T-helper 1 cell treated with Interleukin-12 subunit alpha and Interleukin-12 subunit beta and Interleukin-4 antibody, amounts not matched to agents 30 μg/mL and 1 μg/mL, for 36 hours (primary cell): ENCODE results near the gene BAHD1.

ENCODE experiments used
- H3K27ac Mint-ChIP-seq: one replicate; pipeline ENCODE4 v1.8.0; 2021; ENCODE audit warnings: mild to moderate bottlenecking, mixed read lengths
- H3K27me3 Mint-ChIP-seq: one replicate; pipeline ENCODE4 v1.8.0; 2021; ENCODE audit warnings: low read depth, mixed read lengths
- H3K36me3 Mint-ChIP-seq: one replicate; pipeline ENCODE4 v1.8.0; 2021; ENCODE audit warnings: low read depth, mixed read lengths
- H3K4me1 Mint-ChIP-seq: one replicate; pipeline ENCODE4 v1.8.0; 2021; ENCODE audit warnings: low read depth, mixed read lengths
- H3K4me3 Mint-ChIP-seq: one replicate; pipeline ENCODE4 v1.8.0; 2021; ENCODE audit warnings: mild to moderate bottlenecking, moderate library complexity, mixed read lengths
- H3K9me3 Mint-ChIP-seq: one replicate; pipeline ENCODE4 v1.8.0; 2021; ENCODE audit warnings: mixed read lengths

Gene BAHD1

DNA sequence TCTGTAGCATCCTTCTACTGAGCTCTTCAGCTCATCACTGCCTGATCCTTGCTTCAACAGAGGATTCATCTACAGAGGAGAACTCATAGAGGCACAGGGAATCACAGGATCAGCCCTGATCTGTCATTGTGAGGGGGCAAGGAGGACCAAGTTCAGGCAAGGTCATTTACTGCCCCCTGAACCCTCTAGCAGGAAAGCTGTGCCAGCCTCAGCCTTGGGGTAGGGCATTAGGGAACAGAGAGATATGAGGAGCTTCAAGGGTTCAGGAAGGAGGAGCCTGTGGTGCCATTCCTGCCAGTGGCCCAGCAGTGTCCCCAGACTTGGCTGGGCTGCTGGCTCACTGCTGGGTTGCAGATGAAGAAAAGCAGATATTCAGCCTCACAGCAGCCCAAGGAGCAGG, 38.3 kb downstream of the BAHD1 start:
- Mint-ChIP-seq H3K27ac (no peak overlapping the region), H3K27me3 (peaks cover 57% of the 10 kb centered on the region), H3K36me3 (no peaks in the 10 kb centered on the region), H3K4me3 (no peak overlapping the region), H3K4me1 (no peaks in the 10 kb centered on the region), H3K9me3 (no peaks in the 10 kb centered on the region)

DNA sequence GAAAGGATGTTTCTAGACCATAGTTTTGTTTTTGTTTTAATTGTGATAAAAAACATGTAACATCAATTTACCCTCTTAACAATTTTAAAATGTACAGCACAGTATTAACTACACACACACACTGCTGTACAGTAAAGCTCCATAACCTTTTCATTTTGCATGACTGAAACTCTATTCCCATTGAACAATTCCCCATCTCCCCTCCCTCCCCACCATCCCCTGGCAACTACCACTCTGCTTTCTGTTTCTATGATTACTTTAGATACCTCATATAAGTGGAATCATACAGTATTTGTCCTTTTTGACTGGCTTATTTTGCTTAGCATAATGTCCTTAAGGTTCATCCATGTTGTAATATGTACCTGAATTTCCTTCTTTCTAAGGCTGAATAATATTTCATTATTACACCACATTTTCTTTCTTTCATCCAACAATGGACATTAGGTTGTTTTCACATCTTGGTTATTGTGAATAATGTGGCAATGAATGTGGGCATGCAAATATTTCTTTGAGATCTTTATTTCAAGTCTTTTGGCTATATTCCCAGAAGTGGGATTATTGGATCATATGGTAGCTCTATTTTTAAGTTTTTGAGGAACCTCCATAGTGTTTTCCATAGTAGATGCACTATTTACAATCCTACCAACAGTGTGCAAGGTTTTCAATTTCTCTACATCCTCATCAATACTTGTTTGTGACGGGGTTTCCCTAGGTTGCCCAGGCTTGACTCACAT, 40.8 kb downstream of the BAHD1 start:
- no peak overlapping the region for H3K27ac Mint-ChIP-seq
- no peak overlapping the region for H3K4me3 Mint-ChIP-seq
- no peaks in the 10 kb centered on the region for H3K9me3 Mint-ChIP-seq
- H3K27me3 Mint-ChIP-seq, result peaks cover 51% of the 10 kb centered on the region
- no peaks in the 10 kb centered on the region for H3K4me1 Mint-ChIP-seq
- H3K36me3 Mint-ChIP-seq, result no peaks in the 10 kb centered on the region

DNA sequence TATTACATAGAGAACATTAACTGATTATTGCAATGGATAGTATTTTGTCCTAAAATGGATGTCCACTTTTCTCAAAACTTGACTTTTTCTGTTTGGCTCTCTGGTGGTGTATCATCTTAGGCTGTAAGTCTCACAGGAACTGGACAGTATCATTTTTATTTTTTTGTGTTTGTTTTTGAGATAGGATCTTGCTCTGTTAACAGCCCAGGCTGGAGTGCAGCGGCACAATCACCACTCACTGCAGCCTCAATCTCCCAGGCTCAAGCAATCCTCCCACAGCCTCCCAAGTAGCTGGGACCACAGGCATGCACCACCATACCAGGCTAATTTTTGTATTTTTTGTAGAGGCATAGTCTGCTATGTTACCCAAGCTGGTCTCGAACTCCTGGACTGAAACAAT, 43.2 kb downstream of the BAHD1 start:
- Mint-ChIP-seq H3K9me3 (no peaks in the 10 kb centered on the region), H3K4me1 (no peaks in the 10 kb centered on the region), H3K36me3 (no peaks in the 10 kb centered on the region), H3K27me3 (peaks cover 35% of the 10 kb centered on the region), H3K27ac (no peak overlapping the region), H3K4me3 (no peak overlapping the region)

DNA sequence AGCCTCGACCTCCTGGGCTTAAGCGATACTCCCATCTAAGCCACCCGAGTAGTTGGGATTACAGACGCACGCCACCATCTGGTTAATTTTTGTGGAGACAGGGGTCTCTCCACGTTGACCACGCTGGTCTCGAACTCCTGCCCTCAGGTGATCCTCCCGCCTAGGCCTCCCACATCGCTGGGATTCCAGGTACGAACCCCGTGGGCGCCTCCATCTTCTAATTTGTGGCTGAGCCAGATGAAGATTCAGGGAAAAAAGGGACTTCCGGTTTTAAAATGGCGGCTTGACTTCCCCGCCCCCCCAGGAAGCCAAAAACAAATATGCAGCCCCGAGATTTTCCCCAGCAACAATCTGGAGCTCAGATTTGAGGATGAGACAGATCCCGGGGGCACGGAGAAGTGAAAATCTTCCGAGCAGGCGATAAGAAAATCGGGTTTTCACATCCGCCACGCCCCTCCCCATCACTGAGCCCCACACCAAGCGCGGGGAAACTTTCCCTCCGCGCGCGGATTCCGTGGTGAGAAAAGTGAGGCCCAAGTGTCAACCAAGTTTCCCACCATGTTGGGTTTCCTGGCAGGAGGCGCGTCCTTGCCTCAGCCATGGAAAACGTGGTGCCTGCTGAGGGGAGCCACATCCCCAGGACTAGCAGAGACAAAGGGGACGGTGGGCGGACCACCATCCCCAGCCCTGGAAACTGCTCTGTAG, 45.5 kb downstream of the BAHD1 start:
- Mint-ChIP-seq H3K27me3 (peaks cover 23% of the 10 kb centered on the region), H3K36me3 (no peaks in the 10 kb centered on the region), H3K9me3 (no peaks in the 10 kb centered on the region), H3K4me1 (no peaks in the 10 kb centered on the region), H3K27ac (no peak overlapping the region), H3K4me3 (no peak overlapping the region)

- H3K27ac Mint-ChIP-seq, result no peak overlapping the region
- no peaks in the 10 kb centered on the region for H3K36me3 Mint-ChIP-seq
- H3K4me3 Mint-ChIP-seq, result no peak overlapping the region
- H3K27me3 Mint-ChIP-seq, result peaks cover 5% of the 10 kb centered on the region
- peaks cover 2% of the 10 kb centered on the region for H3K4me1 Mint-ChIP-seq
- H3K9me3 Mint-ChIP-seq, result no peaks in the 10 kb centered on the region
These were observed 47.3 kb downstream of the BAHD1 start for GRCh38 chr15:40487816-40488682.

GRCh38 chr15:40489274-40490175, 48.8 kb downstream of the BAHD1 start:
- H3K27me3 Mint-ChIP-seq, result peaks cover 4% of the 10 kb centered on the region
- H3K9me3 Mint-ChIP-seq, result no peaks in the 10 kb centered on the region
- no peak overlapping the region for H3K27ac Mint-ChIP-seq
- no peak overlapping the region for H3K4me3 Mint-ChIP-seq
- H3K4me1 Mint-ChIP-seq, result peaks cover 12% of the 10 kb centered on the region
- no peaks in the 10 kb centered on the region for H3K36me3 Mint-ChIP-seq

- no peaks in the 10 kb centered on the region for H3K9me3 Mint-ChIP-seq
- H3K27ac Mint-ChIP-seq, result peak overlapping the region; percentile 46
- H3K36me3 Mint-ChIP-seq, result no peaks in the 10 kb centered on the region
- H3K4me3 Mint-ChIP-seq, result no peak overlapping the region
- peaks cover 14% of the 10 kb centered on the region for H3K27me3 Mint-ChIP-seq
- H3K4me1 Mint-ChIP-seq, result peaks cover 12% of the 10 kb centered on the region
These were observed 52.5 kb downstream of the BAHD1 start for GRCh38 chr15:40493089-40493840.

GRCh38 chr15:40495516-40495915, 54.8 kb downstream of the BAHD1 start:
- Mint-ChIP-seq H3K4me1 (peaks cover 12% of the 10 kb centered on the region), H3K27ac (no peak overlapping the region), H3K4me3 (no peak overlapping the region), H3K36me3 (no peaks in the 10 kb centered on the region), H3K9me3 (no peaks in the 10 kb centered on the region), H3K27me3 (peaks cover 21% of the 10 kb centered on the region)

DNA sequence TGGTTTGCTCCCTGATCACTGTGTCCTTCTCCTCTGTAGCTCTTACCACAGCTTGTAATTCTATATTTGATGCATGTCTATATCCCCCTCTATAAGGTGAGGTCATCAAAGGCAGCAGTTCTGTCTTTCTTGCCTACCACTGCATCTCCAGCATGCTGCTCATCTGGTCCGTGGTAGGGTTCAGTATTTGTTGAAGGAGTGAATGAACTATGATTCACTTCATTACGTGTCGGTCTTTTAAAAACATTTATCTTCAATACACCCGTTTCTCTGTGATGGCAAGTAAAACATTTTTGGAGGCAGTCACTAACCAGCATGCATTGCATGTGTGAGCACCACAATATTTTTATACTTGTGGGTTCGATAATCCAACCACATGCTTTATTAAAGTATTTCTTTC, 57.7 kb downstream of the BAHD1 start:
- Mint-ChIP-seq H3K27ac (no peak overlapping the region), H3K36me3 (no peaks in the 10 kb centered on the region), H3K9me3 (no peaks in the 10 kb centered on the region), H3K27me3 (peaks cover 31% of the 10 kb centered on the region), H3K4me3 (no peak overlapping the region), H3K4me1 (peaks cover 6% of the 10 kb centered on the region)

GRCh38 chr15:40498891-40499290, 58.1 kb downstream of the BAHD1 start:
- Mint-ChIP-seq H3K27me3 (peaks cover 35% of the 10 kb centered on the region), H3K27ac (no peak overlapping the region)

GRCh38 chr15:40499931-40500330, 59.2 kb downstream of the BAHD1 start:
- Mint-ChIP-seq H3K4me1 (no peaks in the 10 kb centered on the region), H3K9me3 (no peaks in the 10 kb centered on the region), H3K4me3 (no peak overlapping the region), H3K27me3 (peaks cover 33% of the 10 kb centered on the region), H3K27ac (no peak overlapping the region), H3K36me3 (no peaks in the 10 kb centered on the region)

More at GRCh38 chr15:40498891-40499290, 58.1 kb downstream of the BAHD1 start:
- no peaks in the 10 kb centered on the region for H3K9me3 Mint-ChIP-seq
- H3K36me3 Mint-ChIP-seq, result no peaks in the 10 kb centered on the region
- H3K4me1 Mint-ChIP-seq, result peaks cover 3% of the 10 kb centered on the region
- no peak overlapping the region for H3K4me3 Mint-ChIP-seq

DNA sequence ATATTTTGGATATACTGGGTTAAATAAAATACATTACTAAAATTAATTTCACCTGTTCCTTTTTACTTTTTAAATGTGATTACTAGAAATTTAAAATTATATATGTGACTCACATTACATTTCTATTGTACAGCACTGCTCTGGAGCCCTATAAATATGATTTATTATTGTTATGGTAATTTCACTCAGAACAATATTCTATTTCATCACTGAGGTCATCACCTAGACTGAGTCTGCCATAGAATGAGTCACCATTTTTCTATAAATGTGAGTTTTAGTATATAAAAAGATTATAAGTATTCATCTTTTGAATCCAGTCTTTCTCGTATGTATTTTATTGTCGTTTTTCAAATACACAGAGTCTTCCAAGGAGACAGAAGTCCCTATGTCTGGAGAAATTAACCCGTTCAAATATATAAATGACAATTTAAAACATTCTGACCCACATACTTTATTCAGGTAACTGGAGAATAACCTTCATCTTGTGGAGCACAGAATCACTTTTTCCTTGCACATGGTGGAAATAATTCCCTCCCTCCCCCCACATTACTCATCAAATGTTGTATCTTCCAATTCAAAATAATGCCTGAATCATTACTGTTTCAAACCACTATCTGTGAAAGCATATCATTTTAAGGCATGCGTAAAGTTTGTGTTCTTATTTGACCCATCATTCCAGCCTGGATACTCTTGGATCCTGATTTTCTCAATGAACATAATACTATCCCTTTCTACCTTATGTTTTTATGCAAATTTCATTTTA, 60.0 kb downstream of the BAHD1 start:
- Mint-ChIP-seq H3K4me3 (no peak overlapping the region), H3K9me3 (no peaks in the 10 kb centered on the region), H3K36me3 (no peaks in the 10 kb centered on the region), H3K4me1 (no peaks in the 10 kb centered on the region), H3K27ac (no peak overlapping the region), H3K27me3 (peaks cover 34% of the 10 kb centered on the region)

- Mint-ChIP-seq H3K9me3 (no peaks in the 10 kb centered on the region), H3K4me1 (no peaks in the 10 kb centered on the region), H3K27me3 (peaks cover 38% of the 10 kb centered on the region), H3K4me3 (no peak overlapping the region), H3K27ac (no peak overlapping the region), H3K36me3 (no peaks in the 10 kb centered on the region)
These were observed 60.7 kb downstream of the BAHD1 start for GRCh38 chr15:40501487-40501886.
